Glutamatergic neuron (in vitro differentiated cells): Measurements from ENCODE around the gene HAT1. TPM values are rescaled to one million over a fixed set of nuclear protein-coding genes. Genes with fewer than 3 reads are reported as not detected.
"Not testable (repeated sequence)": the region's sequence is repeated elsewhere in the genome, so short reads cannot be mapped to it uniquely, and the experiment has no call there.

ENCODE experiments used
- DNase-seq: peaks from one replicate; pipeline ENCODE4 v3.0.0; 2022
- H3K27ac Mint-ChIP-seq: one replicate; pipeline ENCODE4 v1.8.0; 2020; ENCODE audit warnings: mild to moderate bottlenecking, mixed read lengths, inconsistent platforms; ENCODE audit not compliant: unreplicated experiment
- H3K27me3 Mint-ChIP-seq: one replicate; pipeline ENCODE4 v1.8.0; 2020; ENCODE audit warnings: mild to moderate bottlenecking, moderate library complexity, mixed read lengths, inconsistent platforms; ENCODE audit not compliant: unreplicated experiment
- H3K36me3 Mint-ChIP-seq: one replicate; pipeline ENCODE4 v1.8.0; 2020; ENCODE audit warnings: mild to moderate bottlenecking, mixed read lengths, inconsistent platforms; ENCODE audit not compliant: unreplicated experiment
- H3K4me1 Mint-ChIP-seq: one replicate; pipeline ENCODE4 v1.8.0; 2020; ENCODE audit warnings: mild to moderate bottlenecking, low read depth, mixed read lengths, inconsistent platforms; ENCODE audit not compliant: unreplicated experiment
- H3K4me3 Mint-ChIP-seq: one replicate; pipeline ENCODE4 v1.8.0; 2020; ENCODE audit warnings: mild to moderate bottlenecking, mixed read lengths, inconsistent platforms; ENCODE audit not compliant: unreplicated experiment
- H3K9me3 Mint-ChIP-seq: one replicate; pipeline ENCODE4 v1.8.0; 2020; ENCODE audit warnings: mild to moderate bottlenecking, moderate library complexity, mixed read lengths, inconsistent platforms; ENCODE audit not compliant: unreplicated experiment
- CTCF ChIP-seq: fragments of 200-600 bp; sonication (generic); IDR thresholded peaks from one replicate; pipeline ENCODE4 v1.5.0; 2021; ENCODE audit not compliant: partially characterized antibody, unreplicated experiment
- total RNA-seq: library from RNA; stranded (reverse); fragmentation: NEBNext Ultra II Directional; extraction: Animal tissue kit (Norgen Biotek cat#: 25700); gene quantifications from one replicate; pipeline ENCODE4 v1.2.1, GENCODE V29; 2021; ENCODE audit not compliant: unreplicated experiment

Gene HAT1
- total RNA-seq, 1 donor from 2014 or later: 19.9 TPM

- Mint-ChIP-seq H3K27ac (no peak overlapping the region), H3K4me1 (no peaks in the 10 kb centered on the region), H3K4me3 (no peak overlapping the region), H3K9me3 (no peaks in the 10 kb centered on the region), H3K27me3 (no peaks in the 10 kb centered on the region), H3K36me3 (no peaks in the 10 kb centered on the region)
- no peak for TF ChIP-seq CTCF
- no peak for DNase-seq
Observed at GRCh38 chr2:171985076-171985475, 62.8 kb downstream of the HAT1 start.

DNA sequence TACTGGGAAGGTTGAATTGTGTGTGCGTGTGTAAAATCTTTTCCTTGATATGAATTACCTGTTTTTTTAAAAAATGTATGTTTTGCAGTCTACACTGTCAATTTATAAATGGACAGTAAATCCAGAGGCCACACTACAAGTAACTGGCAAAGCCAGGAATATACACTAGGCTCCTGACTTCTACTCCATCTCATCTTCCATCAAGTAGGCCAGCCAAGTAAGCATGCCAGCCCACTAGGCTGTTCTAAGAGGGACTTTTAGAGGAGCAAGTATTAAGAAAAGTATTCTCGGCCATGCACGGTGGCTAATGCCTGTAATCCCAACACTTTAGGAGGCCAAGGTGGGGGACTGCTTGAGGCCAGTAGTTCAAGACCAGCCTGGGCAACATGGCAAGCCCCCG lies 64.5 kb downstream of the HAT1 start:
- TF ChIP-seq CTCF: no peak
- Mint-ChIP-seq H3K36me3 (no peaks in the 10 kb centered on the region), H3K4me1 (no peaks in the 10 kb centered on the region), H3K9me3 (no peaks in the 10 kb centered on the region), H3K4me3 (no peak overlapping the region), H3K27ac (no peak overlapping the region), H3K27me3 (no peaks in the 10 kb centered on the region)
- no peak for DNase-seq

GRCh38 chr2:171991027-171991426 lies 68.8 kb downstream of the HAT1 start:
- Mint-ChIP-seq H3K9me3 (peaks cover 2% of the 10 kb centered on the region), H3K4me1 (no peaks in the 10 kb centered on the region), H3K27me3 (no peaks in the 10 kb centered on the region), H3K27ac (no peak overlapping the region), H3K36me3 (no peaks in the 10 kb centered on the region), H3K4me3 (no peak overlapping the region)
- TF ChIP-seq CTCF: no peak
- DNase-seq: no peak

DNA sequence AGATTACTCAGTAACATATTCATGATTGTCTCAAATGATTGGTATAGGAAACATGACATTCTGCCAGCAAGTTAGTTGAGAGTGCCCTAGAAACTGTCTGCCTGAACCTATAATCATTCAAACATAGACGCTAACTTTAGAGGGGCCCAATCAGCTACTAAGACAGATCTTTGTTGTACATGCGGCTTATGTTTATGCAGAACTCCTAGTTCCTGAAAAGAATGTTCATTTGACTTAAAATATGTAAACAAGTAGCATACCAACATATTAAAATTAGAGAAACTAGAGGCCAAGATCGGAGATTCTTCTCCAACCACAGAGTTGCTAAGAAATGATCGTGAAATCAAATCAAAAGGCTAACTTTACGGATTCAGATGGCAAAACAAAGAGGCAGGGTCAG lies 73.3 kb downstream of the HAT1 start:
- TF ChIP-seq CTCF: no peak

GRCh38 chr2:171996021-171996420 lies 73.8 kb downstream of the HAT1 start:
- Mint-ChIP-seq H3K27ac (no peak overlapping the region), H3K4me3 (no peak overlapping the region), H3K27me3 (no peaks in the 10 kb centered on the region), H3K9me3 (peaks cover 2% of the 10 kb centered on the region), H3K36me3 (no peaks in the 10 kb centered on the region), H3K4me1 (no peaks in the 10 kb centered on the region)
- no peak for TF ChIP-seq CTCF
- DNase-seq: no peak

More for the DNA sequence above, 73.3 kb downstream of the HAT1 start:
- H3K27me3 Mint-ChIP-seq: no peaks in the 10 kb centered on the region
- DNase-seq: no peak
- H3K4me1 Mint-ChIP-seq: no peaks in the 10 kb centered on the region
- no peak overlapping the region for H3K4me3 Mint-ChIP-seq
- no peaks in the 10 kb centered on the region for H3K36me3 Mint-ChIP-seq
- H3K9me3 Mint-ChIP-seq: peaks cover 2% of the 10 kb centered on the region
- H3K27ac Mint-ChIP-seq: no peak overlapping the region

DNA sequence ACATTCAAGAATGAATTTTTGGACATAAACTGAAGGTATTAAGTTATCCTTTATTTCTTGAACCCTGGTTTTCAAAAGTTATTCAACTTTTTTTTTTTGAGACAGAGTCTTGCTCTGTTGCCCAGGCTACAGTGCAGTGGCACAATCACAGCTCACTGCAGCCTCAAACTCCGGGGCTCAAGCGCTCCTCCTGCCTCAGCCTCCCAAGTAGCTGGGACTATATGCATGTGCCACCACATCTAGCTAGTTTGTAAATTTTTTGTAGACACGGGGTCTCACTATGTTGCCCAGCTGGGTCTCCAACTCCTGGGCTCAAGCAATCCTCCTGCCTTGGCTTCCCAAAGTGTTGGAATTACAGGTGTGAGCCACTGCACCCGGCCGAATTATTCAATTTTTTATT lies 74.8 kb downstream of the HAT1 start:
- not testable (repeated sequence) for H3K4me3 Mint-ChIP-seq, H3K27ac Mint-ChIP-seq, H3K9me3 Mint-ChIP-seq, DNase-seq, H3K27me3 Mint-ChIP-seq, H3K4me1 Mint-ChIP-seq, H3K36me3 Mint-ChIP-seq
